Smooth muscle cell (in vitro differentiated cells): ENCODE results near the gene SPIN2B. TPM values are rescaled to one million over a fixed set of nuclear protein-coding genes. Genes with fewer than 3 reads are reported as not detected.

Experiments used
- DNase-seq: peaks from one replicate; lab custom pipeline; 2025; ENCODE audit not compliant: unreplicated experiment; lab: John Stamatoyannopoulos, UW
- H2AFZ ChIP-seq: fragments of 200-600 bp; sonication (generic); 2 replicates; pipeline ENCODE4 v1.6.0; 2016; ENCODE audit warnings: antibody characterized with exemption, low read depth, mild to moderate bottlenecking
- H3F3A ChIP-seq: fragments of 200-600 bp; sonication (generic); 2 replicates; pipeline ENCODE4 v1.6.0; 2017; ENCODE audit warnings: antibody characterized with exemption, low read depth
- H3K27ac ChIP-seq: fragments of 200-600 bp; sonication (generic); 2 replicates; pipeline ENCODE4 v1.5.1; 2016; ENCODE audit warnings: low read depth, mild to moderate bottlenecking
- H3K27me3 ChIP-seq: fragments of 200-600 bp; sonication (generic); 2 replicates; pipeline ENCODE4 v1.6.1; 2016; ENCODE audit warnings: low read depth, mild to moderate bottlenecking
- H3K36me3 ChIP-seq: fragments of 200-600 bp; sonication (generic); 2 replicates; pipeline ENCODE4 v1.5.1; 2016; ENCODE audit warnings: low read depth
- H3K4me1 ChIP-seq: fragments of 200-600 bp; sonication (generic); 2 replicates; pipeline ENCODE4 v1.5.1; 2016; ENCODE audit warnings: low read depth
- H3K4me2 ChIP-seq: fragments of 200-600 bp; sonication (generic); 2 replicates; pipeline ENCODE4 v1.6.0; 2016; ENCODE audit warnings: mild to moderate bottlenecking
- H3K4me3 ChIP-seq: fragments of 200-600 bp; sonication (generic); 2 replicates; pipeline ENCODE4 v1.5.1; 2016; ENCODE audit warnings: mild to moderate bottlenecking
- H3K79me2 ChIP-seq: fragments of 200-600 bp; sonication (generic); 2 replicates; pipeline ENCODE4 v1.6.0; 2016; ENCODE audit warnings: low read depth, mild to moderate bottlenecking
- H3K9ac ChIP-seq: fragments of 200-600 bp; sonication (generic); 2 replicates; pipeline ENCODE4 v1.6.0; 2016; ENCODE audit warnings: low read depth
- H3K9me3 ChIP-seq: fragments of 200-600 bp; sonication (generic); replicated peaks from 2 replicates; pipeline ENCODE4 v1.5.1; 2016; ENCODE audit warnings: low read depth
- H4K20me1 ChIP-seq: fragments of 200-600 bp; sonication (generic); 2 replicates; pipeline ENCODE4 v1.6.0; 2016; ENCODE audit warnings: low read depth
- CTCF ChIP-seq: fragments of 200-600 bp; sonication (generic); IDR thresholded peaks from 2 replicates; pipeline ENCODE4 v1.5.1; 2017; ENCODE audit warnings: borderline replicate concordance, mild to moderate bottlenecking, antibody characterized with exemption; ENCODE audit not compliant: insufficient read depth, poor library complexity, severe bottlenecking
- WGBS: methylation state at CpG from one replicate; pipeline ENCODE4 v1.1.7; 2016; ENCODE audit warnings: low lambda C conversion rate; 5-methylcytosine and 5-hydroxymethylcytosine counted together
- polyA plus RNA-seq: library from polyadenylated mRNA; unstranded; fragments of >200 nt; fragmentation: Nextera tagmentation; extraction: Ambion mirVana; gene quantifications from 2 replicates; pipeline ENCODE4 v1.2.1, GENCODE V29; 2016
- total RNA-seq: library from RNA; depleted of rRNA; stranded (reverse); fragments of >200 nt; gene quantifications from 2 replicates; pipeline ENCODE4 v1.2.3, GENCODE V29; 2014

The SPIN2B gene
- total and polyA plus RNA-seq, 2 experiments from 2014 or later = 3.6 to 4.3 TPM

GRCh38 chrX:57074458-57074857, 46.9 kb downstream of the SPIN2B start:
- no peaks in the 10 kb centered on the region for H3F3A ChIP-seq
- H3K4me1 ChIP-seq = no peaks in the 10 kb centered on the region
- no peaks in the 10 kb centered on the region for H3K27me3 ChIP-seq
- H3K4me3 ChIP-seq = no peak overlapping the region
- no peak overlapping the region for H3K9ac ChIP-seq
- H3K79me2 ChIP-seq = no peaks in the 10 kb centered on the region
- TF ChIP-seq CTCF = no peak
- no peaks in the 10 kb centered on the region for H4K20me1 ChIP-seq
- no peak for DNase-seq
- H2AFZ ChIP-seq = no peak overlapping the region
- H3K9me3 ChIP-seq = peaks cover under 1% of the 10 kb centered on the region
- H3K27ac ChIP-seq = no peak overlapping the region
- no peaks in the 10 kb centered on the region for H3K36me3 ChIP-seq
- H3K4me2 ChIP-seq = no peak overlapping the region
- 85% methylated on average over 4 of the region's 4 CpGs for WGBS

GRCh38 chrX:57070185-57070984, 51.0 kb downstream of the SPIN2B start:
- no peak overlapping the region for H3K4me3 ChIP-seq
- H3K27ac ChIP-seq = no peak overlapping the region
- H3K4me2 ChIP-seq = no peak overlapping the region
- H3K9me3 ChIP-seq = no peaks in the 10 kb centered on the region
- no peak overlapping the region for H3K9ac ChIP-seq
- no peaks in the 10 kb centered on the region for H3K79me2 ChIP-seq
- no peak overlapping the region for H2AFZ ChIP-seq
- DNase-seq = no peak
- no peaks in the 10 kb centered on the region for H3K27me3 ChIP-seq
- no peaks in the 10 kb centered on the region for H3K36me3 ChIP-seq
- WGBS = 92% methylated on average over 32 of the region's 32 CpGs
- no peaks in the 10 kb centered on the region for H4K20me1 ChIP-seq
- no peak for TF ChIP-seq CTCF
- H3F3A ChIP-seq = no peaks in the 10 kb centered on the region
- H3K4me1 ChIP-seq = no peaks in the 10 kb centered on the region

Other genes with a start within 250 kb of the SPIN2B start
- gene SPIN3, start 126.0 kb downstream of the SPIN2B start, total RNA-seq = 7.8 and 8.0 TPM in 2 replicates
- gene SPIN3, start 126.0 kb downstream of the SPIN2B start, polyA plus RNA-seq = 2.4 and 4.3 TPM in 2 replicates
- 0.22 and 0.54 TPM in 2 replicates for gene SPIN2A, start 15.8 kb upstream of the SPIN2B start, total RNA-seq
- gene SPIN2A, start 15.8 kb upstream of the SPIN2B start, polyA plus RNA-seq = 2.2 and 2.6 TPM in 2 replicates
- gene FAAH2, start 165.2 kb upstream of the SPIN2B start, total RNA-seq = 0.99 and 1.6 TPM in 2 replicates
- 0.37 and 1.4 TPM in 2 replicates for gene FAAH2, start 165.2 kb upstream of the SPIN2B start, polyA plus RNA-seq